Thyroid gland (tissue), 4 donors: Measurements from ENCODE around the gene SMG6.

ENCODE experiments used
- POLR2A ChIP-seq, 2 donors: fragments of 450-650 bp; IDR thresholded peaks; one replicate each; pipeline ENCODE4 v1.6.1; 2017; ENCODE audit warnings: antibody characterized with exemption in 2 of 2, mild to moderate bottlenecking in 2 of 2, moderate library complexity in 1 of 2
- TF ChIP-seq, protein P1 (sequence below), 6 experiments: fragments of 200-600 bp in 3 of 6; fragments of 450-650 bp in 3 of 6; sonication (generic) in 3 of 6; IDR thresholded peaks; one replicate each; pipeline ENCODE4 v1.5.1; 2016 to 2019; ENCODE audit warnings: antibody characterized with exemption in 6 of 6, mild to moderate bottlenecking in 2 of 6, inconsistent platforms in 1 of 6, moderate library complexity in 1 of 6

DNA sequence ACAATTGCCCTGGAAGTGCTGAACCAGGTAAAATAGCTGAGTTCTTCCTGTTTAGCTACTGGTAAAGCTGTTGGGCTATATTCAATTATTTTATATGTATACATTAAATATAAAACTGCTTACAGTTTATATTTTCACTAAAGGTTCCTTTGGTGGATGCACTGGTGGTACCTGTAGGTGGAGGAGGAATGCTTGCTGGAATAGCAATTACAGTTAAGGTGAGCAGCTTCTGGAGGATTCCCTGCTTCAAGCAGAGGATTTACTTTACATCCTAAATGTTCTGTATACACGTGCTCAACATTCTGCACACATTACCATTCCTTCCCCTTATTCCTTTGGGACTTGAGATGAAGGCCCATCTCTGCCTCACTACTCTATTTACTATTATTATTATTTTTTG lies 17.8 kb upstream of the SMG6 start:
- TF ChIP-seq, protein P1, sequence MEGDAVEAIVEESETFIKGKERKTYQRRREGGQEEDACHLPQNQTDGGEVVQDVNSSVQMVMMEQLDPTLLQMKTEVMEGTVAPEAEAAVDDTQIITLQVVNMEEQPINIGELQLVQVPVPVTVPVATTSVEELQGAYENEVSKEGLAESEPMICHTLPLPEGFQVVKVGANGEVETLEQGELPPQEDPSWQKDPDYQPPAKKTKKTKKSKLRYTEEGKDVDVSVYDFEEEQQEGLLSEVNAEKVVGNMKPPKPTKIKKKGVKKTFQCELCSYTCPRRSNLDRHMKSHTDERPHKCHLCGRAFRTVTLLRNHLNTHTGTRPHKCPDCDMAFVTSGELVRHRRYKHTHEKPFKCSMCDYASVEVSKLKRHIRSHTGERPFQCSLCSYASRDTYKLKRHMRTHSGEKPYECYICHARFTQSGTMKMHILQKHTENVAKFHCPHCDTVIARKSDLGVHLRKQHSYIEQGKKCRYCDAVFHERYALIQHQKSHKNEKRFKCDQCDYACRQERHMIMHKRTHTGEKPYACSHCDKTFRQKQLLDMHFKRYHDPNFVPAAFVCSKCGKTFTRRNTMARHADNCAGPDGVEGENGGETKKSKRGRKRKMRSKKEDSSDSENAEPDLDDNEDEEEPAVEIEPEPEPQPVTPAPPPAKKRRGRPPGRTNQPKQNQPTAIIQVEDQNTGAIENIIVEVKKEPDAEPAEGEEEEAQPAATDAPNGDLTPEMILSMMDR (IDR thresholded peaks at IDR 0.05), result no peak
- no peak for TF ChIP-seq POLR2A (IDR thresholded peaks at IDR 0.05)
